Measurements from ENCODE around the gene SHLD1.

Gene SHLD1

DNA sequence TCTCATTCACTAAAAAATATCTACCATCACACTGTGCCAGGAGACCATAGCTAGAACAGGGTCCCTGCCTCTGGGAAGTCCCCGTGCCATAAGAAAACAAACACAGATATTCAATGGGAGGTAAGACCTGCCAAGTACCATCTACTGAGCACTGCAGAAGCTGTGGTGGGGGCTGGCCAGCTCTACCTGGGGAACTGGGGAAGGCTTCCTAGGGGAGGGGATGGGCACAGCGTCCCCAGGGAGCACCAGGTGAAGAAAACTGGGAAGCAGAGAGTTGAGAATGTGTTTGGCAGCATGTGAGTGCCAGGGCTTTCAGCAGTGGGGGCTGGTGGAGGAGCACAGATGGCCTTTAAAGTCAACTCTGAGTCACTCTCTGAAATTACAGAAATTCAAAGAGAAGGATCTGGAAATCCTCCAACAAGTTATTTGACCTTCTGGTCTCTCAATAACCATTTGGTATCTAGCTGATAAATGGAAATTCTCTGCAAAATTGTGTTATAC lies 85.2 kb downstream of the SHLD1 start:
- Mint-ChIP-seq H3K27ac (peak overlapping the region; percentile 74), H3K4me1 (ENCODE audit: low read depth) (peaks cover 23% of the 10 kb centered on the region), H3K9me3 (no peaks in the 10 kb centered on the region), H3K36me3 (ENCODE audit: low read depth) (peaks cover 4% of the 10 kb centered on the region), H3K27me3 (no peaks in the 10 kb centered on the region), H3K4me3 (peak overlapping the region; percentile 27)

DNA sequence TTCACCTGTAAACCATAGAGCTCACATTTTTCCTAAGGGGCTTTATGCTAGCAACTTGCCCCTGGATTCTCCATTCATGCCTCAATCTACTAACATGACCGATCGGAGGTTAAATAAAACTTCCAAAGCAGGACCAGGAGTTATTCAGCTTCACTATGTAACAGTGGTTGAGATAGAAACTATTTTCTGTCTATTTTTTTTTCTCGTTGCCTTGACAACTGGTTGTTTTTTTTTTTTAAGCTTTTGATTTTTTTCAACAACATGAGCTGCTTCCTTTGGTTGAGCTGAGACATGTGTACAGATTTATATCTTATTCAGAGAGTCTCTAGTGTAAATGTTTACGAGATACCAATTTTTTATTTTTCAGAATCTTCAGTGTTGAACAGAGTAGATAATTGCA lies 85.7 kb downstream of the SHLD1 start:
- Mint-ChIP-seq H3K4me3 (peak overlapping the region; percentile 27), H3K4me1 (ENCODE audit: low read depth) (peaks cover 23% of the 10 kb centered on the region), H3K36me3 (ENCODE audit: low read depth) (peaks cover 4% of the 10 kb centered on the region), H3K27ac (peak overlapping the region; percentile 74), H3K9me3 (no peaks in the 10 kb centered on the region), H3K27me3 (no peaks in the 10 kb centered on the region)

DNA sequence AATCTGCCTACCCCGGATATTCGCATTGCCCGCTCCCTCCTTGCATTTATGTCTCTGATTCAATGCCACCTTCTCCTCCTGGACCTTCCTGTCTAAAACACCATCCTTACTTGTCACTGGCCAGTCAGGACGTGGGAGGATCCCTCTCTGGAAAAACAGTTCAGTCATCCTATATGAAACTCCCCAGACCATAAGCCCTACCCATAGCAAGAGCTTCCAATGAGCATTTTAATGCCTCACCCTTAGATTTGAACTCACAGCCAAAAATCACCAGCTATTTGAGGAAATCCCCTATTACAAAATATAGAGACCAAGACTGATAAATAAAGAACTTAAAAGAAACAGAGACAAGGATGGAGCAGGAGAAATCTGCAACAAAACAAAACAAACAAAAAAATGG lies 86.4 kb downstream of the SHLD1 start:
- Mint-ChIP-seq H3K27ac (peak overlapping the region; percentile 42), H3K9me3 (no peaks in the 10 kb centered on the region), H3K4me3 (no peak overlapping the region), H3K27me3 (no peaks in the 10 kb centered on the region), H3K4me1 (ENCODE audit: low read depth) (peaks cover 23% of the 10 kb centered on the region), H3K36me3 (ENCODE audit: low read depth) (peaks cover 4% of the 10 kb centered on the region)

DNA sequence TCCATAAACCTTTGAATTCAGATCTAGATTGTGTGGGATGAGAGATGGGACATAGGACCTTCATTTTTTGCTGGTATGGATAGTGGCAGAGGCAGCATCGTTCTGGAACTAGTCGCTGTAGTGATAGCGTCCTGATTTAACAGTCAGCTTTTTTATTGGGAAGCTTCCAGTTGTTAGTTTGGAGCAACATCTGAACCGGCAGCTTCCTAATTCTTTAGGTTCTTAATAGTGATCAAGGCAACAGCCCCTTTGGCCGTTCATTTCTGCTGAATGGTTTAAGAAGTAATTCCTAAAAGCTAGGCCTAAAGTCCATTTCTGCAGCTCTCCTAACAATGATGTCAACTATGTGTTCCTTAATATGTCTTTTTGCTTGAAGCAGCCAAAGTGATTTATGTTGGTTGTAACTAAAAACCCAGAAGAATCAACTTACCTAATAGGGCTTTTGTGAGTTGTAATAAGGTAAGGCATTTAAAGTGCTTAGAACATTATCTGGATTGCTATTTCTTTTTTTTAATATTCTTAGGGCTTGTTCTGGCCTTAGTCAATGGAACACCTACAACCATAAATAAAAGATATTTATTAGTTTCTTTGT lies 90.3 kb downstream of the SHLD1 start:
- Mint-ChIP-seq H3K36me3 (ENCODE audit: low read depth) (no peaks in the 10 kb centered on the region), H3K27me3 (no peaks in the 10 kb centered on the region), H3K27ac (no peak overlapping the region), H3K4me1 (ENCODE audit: low read depth) (peaks cover 50% of the 10 kb centered on the region), H3K9me3 (no peaks in the 10 kb centered on the region), H3K4me3 (no peak overlapping the region)

DNA sequence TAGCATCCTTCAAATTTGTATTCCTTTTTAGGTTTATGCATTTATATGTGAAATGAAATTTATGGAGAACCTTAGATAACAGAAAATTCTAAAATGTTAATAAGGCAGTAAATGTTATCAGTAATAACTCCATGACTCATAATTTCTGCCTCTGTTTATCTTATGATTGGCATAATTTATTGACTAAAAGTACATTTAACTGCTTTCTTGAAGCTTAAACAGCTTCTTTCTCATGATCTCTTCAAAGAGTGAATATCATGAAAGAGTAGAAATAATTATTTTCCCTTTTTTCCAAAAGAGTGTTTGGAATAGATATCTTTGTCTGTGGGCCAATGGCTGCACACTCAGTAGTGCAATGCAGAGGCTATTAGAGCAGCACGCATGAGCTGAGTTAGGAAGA lies 91.3 kb downstream of the SHLD1 start:
- Mint-ChIP-seq H3K4me3 (no peak overlapping the region), H3K9me3 (no peaks in the 10 kb centered on the region), H3K27ac (no peak overlapping the region), H3K4me1 (ENCODE audit: low read depth) (peaks cover 50% of the 10 kb centered on the region), H3K27me3 (no peaks in the 10 kb centered on the region), H3K36me3 (ENCODE audit: low read depth) (no peaks in the 10 kb centered on the region)

DNA sequence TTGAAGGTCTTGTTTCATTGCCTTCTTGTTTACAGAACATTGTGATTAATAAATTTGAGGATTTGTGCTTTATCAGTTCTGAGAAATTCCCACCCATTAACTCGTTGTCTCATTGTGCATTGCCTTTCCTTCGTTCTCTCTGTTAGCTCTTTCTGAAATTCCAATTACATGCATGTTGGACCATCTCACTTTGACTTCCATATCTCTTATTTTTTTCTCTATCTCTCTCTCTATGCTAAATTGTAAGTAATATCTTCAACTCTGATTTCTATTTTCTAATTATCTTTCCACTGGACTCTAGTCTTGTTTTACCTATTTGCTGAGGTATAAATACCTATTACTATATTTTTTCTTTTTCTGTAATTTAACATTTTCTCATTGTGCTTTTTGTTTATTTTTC lies 92.3 kb downstream of the SHLD1 start:
- Mint-ChIP-seq H3K9me3 (no peaks in the 10 kb centered on the region), H3K4me1 (ENCODE audit: low read depth) (peaks cover 55% of the 10 kb centered on the region), H3K36me3 (ENCODE audit: low read depth) (no peaks in the 10 kb centered on the region), H3K27me3 (no peaks in the 10 kb centered on the region), H3K4me3 (peak overlapping the region; percentile 45), H3K27ac (no peak overlapping the region)

DNA sequence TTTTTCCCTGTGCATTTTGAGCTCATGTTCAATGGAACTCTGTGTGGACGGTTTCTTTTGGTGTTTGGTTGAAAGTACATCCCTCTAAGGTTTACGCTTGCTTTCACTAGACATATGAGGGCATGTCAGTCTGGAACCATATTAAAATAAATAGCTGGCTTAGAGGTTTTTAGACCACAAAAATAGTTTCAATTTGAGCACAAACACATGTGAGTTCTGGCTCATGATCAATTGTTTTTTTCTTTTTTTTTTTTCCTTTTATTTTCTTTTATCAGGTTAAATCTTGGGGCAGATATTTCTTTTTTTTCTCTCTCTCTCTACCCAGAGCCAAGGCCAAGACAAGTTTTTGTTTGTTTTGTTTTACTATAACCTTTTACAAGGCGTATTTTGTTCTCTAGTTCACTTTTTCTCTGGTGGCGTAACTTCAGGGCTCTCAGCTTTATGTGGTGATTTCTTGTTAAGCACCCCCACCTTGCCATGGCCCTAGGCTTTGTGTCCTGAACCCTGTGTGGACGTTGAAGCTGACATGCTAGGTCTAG lies 92.9 kb downstream of the SHLD1 start:
- Mint-ChIP-seq H3K4me1 (ENCODE audit: low read depth) (peaks cover 61% of the 10 kb centered on the region), H3K4me3 (peak overlapping the region; percentile 45), H3K27ac (peak overlapping the region; percentile 64), H3K9me3 (no peaks in the 10 kb centered on the region), H3K36me3 (ENCODE audit: low read depth) (no peaks in the 10 kb centered on the region), H3K27me3 (no peaks in the 10 kb centered on the region)

DNA sequence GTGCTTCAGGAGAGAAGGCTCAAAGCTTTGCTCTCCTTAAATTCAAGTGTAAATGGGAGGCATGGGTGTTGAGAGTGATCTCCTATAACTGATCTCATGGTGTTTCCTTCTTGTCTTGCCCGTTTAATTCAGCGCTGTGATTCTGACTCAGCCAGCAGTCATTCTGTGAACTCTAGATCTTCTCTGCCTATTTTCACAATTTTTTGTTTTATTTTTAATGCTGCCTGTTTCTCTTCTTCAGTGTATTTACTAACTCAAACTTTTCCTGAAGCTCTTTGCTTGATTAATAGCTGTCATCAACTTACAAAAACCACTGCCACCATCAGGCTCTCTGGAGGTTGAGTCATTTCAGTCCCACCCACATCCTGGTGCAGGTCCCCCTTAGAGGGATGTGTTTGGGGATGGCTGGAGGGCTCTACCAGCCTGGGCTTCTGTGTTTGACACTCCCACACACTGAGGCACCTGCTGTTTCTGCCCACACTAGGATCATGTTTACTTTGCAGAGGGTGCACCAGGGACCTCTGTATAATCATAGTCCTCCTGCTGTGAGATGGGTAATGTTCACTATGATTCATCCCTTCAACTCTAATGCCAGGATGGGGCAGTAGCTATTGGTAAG lies 94.0 kb downstream of the SHLD1 start:
- H3K9me3 Mint-ChIP-seq: no peaks in the 10 kb centered on the region
- peaks cover 72% of the 10 kb centered on the region for H3K4me1 Mint-ChIP-seq (ENCODE audit: low read depth)
- peak overlapping the region; percentile 51 for H3K4me3 Mint-ChIP-seq
- H3K27me3 Mint-ChIP-seq: no peaks in the 10 kb centered on the region
- peak overlapping the region; percentile 93 for H3K27ac Mint-ChIP-seq
- H3K36me3 Mint-ChIP-seq (ENCODE audit: low read depth): no peaks in the 10 kb centered on the region

DNA sequence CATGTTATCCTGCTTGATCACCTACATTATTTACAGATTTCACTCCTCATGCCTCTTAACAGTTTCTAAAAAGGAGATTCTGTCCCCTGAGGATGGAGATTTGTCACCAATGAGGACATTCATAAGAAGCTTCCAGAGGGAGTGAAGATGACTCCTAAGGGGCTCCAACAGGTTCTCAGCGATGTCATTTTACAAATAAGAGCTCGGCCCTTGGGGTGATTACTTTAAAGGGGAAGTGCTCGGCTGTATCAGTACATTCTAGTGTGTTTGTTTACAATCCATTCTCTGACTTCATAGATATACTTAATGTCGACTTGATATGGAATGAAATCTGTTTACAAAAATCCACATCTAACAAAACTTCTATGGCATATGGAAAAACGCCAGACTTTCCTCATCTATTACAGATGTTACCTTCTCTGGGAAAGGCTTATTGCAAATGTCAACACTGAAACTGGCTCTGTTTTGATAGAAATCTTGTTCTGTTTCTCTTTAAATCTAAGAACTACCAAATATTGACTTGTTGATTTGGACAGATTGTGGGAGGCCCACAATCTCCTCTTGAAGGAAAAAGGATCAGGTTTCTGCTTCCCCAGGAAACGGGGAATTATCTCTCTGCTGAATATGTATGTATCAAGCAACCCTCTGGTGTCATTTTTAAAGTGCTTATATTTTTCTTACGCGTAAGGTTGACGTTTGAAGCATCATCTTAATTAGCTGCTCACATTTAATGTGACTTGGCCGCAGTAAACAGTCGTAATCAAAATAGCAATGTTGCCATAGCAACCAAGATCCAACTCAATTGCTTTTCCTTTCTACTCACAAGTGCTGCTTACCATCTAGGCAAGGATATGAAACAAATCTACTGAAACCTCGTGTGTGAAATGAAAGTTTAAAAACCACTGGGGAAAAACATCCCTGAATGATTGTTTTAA lies 95.7 kb downstream of the SHLD1 start:
- Mint-ChIP-seq H3K4me3 (no peak overlapping the region), H3K9me3 (no peaks in the 10 kb centered on the region), H3K4me1 (ENCODE audit: low read depth) (peaks cover 74% of the 10 kb centered on the region), H3K36me3 (ENCODE audit: low read depth) (no peaks in the 10 kb centered on the region), H3K27ac (peak overlapping the region; percentile 68), H3K27me3 (no peaks in the 10 kb centered on the region)

DNA sequence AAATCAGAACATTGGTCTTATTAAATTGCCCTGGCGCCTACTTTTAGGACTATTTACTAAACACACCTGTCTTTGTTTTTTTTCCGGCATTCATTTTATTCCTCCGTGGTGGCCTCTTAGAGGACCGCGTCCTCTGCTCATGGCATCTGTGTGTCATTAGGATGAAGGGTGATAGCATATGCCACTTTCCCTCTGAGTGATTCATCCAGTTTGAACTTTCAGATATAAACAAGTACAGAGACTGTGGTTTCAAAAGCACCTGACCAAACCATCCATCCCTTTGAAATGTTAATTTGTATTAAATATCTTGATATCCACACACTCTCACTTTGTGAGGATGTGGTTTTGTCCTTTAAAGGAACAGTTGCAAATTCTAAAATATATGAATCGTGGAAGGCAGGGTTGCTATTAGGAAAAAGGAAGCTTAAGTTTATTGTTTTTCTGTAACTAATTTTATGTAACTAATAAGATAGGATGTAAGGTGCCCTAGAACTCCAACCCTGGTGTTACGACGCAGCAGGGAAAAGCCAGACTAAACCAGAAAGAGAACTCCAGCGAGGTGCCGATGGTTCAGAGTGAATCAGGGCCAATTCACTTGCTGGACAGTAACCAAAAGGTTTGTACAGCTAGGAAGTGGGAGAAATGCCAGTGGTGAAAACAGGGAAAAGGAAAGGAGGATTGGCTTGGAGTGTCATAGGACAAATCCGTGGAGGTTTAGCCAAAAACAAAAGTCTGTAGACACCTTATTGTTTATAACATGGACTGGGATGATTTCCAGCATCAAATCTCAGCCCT lies 98.7 kb downstream of the SHLD1 start:
- no peaks in the 10 kb centered on the region for H3K27me3 Mint-ChIP-seq
- H3K27ac Mint-ChIP-seq: peak overlapping the region; percentile 14
- peaks cover 53% of the 10 kb centered on the region for H3K4me1 Mint-ChIP-seq (ENCODE audit: low read depth)
- H3K36me3 Mint-ChIP-seq (ENCODE audit: low read depth): no peaks in the 10 kb centered on the region
- no peaks in the 10 kb centered on the region for H3K9me3 Mint-ChIP-seq
- H3K4me3 Mint-ChIP-seq: no peak overlapping the region

DNA sequence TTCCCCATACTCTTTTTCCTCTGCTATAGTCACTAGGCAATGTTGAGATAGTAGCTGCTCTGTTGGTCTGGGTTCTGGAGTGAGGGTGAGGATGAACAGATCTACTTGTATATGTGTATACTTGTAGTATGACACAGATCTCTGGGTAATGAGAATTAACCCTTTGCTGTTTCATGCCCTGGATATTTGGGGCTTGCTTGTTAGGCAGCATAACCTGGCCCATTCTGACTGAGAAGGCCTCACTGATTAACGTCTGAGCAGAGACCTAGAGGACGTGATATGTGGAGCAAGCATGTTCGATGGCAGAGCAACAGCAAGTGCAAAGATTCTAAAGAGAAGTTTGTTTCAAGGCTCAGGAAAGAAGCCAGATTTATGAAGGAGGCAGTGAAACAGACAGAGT lies 105.7 kb downstream of the SHLD1 start:
- peaks cover 9% of the 10 kb centered on the region for H3K4me1 Mint-ChIP-seq (ENCODE audit: low read depth)
- H3K27ac Mint-ChIP-seq: no peak overlapping the region
- H3K9me3 Mint-ChIP-seq: no peaks in the 10 kb centered on the region
- no peaks in the 10 kb centered on the region for H3K36me3 Mint-ChIP-seq (ENCODE audit: low read depth)
- no peaks in the 10 kb centered on the region for H3K27me3 Mint-ChIP-seq
- no peak overlapping the region for H3K4me3 Mint-ChIP-seq

DNA sequence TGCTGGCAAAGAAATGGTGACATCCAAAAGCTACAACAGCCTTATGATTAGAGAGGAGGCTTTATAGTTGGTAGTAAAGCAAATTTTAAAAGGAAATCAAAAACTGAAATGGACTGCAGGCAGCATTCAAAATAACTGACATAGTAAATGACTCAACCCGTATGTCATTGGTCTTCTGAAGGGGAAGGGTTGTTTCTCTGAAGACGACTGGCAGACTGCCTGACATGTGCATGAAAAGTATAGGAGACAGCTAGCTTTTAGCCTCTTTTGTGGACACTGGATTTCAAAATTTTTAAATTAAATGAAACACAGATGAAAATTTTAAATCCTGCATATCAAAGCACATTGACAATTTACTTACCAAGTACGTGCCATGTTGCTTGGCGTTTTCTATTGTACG lies 109.4 kb downstream of the SHLD1 start:
- Mint-ChIP-seq H3K27ac (no peak overlapping the region), H3K4me3 (no peak overlapping the region), H3K27me3 (no peaks in the 10 kb centered on the region), H3K9me3 (no peaks in the 10 kb centered on the region), H3K4me1 (ENCODE audit: low read depth) (peaks cover 16% of the 10 kb centered on the region), H3K36me3 (ENCODE audit: low read depth) (peaks cover 8% of the 10 kb centered on the region)

DNA sequence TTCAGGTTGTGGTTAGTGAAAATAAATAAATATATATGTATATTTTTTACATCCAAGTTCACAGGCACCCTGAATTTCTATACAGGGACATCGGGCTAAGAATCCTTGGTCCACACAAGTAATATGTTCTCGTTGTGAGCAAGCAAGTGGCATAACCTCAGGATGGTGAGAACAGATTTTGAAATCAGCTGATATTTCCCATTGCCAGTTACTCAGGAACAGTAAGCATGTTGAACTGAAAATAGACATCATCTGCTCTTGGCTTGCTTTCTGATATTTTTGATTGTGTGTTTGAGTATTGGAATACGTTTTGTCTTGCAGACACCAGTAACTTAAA lies 112.5 kb downstream of the SHLD1 start:
- H3K4me3 Mint-ChIP-seq: no peak overlapping the region
- no peaks in the 10 kb centered on the region for H3K9me3 Mint-ChIP-seq
- no peaks in the 10 kb centered on the region for H3K27me3 Mint-ChIP-seq
- H3K4me1 Mint-ChIP-seq (ENCODE audit: low read depth): peaks cover 16% of the 10 kb centered on the region
- H3K36me3 Mint-ChIP-seq (ENCODE audit: low read depth): peaks cover 8% of the 10 kb centered on the region
- H3K27ac Mint-ChIP-seq: no peak overlapping the region

DNA sequence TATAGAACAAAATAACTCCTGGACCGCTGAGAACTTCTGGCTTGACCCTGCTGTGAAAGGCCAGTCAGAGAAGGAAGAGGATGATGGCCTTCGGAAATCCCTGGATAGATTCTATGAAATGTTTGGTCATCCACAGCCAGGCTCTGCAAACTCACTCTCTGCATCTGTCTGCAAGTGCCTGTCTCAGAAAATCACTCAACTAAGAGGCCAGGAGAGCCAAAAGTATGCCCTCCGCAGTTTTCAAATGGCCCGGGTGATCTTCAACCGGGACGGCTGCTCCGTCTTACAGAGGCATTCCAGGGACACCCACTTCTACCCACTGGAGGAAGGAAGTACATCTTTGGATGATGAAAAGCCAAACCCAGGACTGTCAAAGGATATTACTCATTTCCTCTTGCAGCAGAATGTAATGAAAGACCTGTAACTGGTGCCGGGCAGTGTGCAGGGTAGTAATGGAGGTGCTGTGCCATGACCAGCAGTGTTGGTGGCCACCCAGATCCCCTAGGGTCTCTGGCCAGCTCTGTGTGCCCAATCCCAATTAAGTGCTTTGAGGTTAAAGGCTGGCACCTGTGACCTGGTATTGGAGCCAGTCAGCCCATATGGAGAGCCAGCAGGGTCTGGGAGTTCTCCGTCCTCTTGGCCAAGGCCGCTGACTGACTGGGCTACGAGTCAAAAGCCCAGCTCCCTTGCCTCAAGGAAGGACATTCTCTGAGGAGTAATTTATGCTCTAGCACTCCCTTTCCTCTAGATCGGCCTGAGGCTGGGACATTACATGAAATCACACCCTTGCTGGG lies 113.0 kb downstream of the SHLD1 start:
- Mint-ChIP-seq H3K27ac (no peak overlapping the region), H3K36me3 (ENCODE audit: low read depth) (peaks cover 8% of the 10 kb centered on the region), H3K4me3 (no peak overlapping the region), H3K9me3 (no peaks in the 10 kb centered on the region), H3K4me1 (ENCODE audit: low read depth) (peaks cover 16% of the 10 kb centered on the region), H3K27me3 (no peaks in the 10 kb centered on the region)

Measured in stimulated activated naive CD8-positive, alpha-beta T cell treated with anti-CD3 and anti-CD28 coated beads, Interleukin-15, Interleukin-2, amounts not matched to agents 100 ng/mL and 50 ng/mL, for 24 hours (primary cell).